ENCODE measurements around the gene ADAMTS13.

GRCh38 chr9:133507246-133507965, 85.2 kb downstream of the ADAMTS13 start:
- TF ChIP-seq, protein P1, sequence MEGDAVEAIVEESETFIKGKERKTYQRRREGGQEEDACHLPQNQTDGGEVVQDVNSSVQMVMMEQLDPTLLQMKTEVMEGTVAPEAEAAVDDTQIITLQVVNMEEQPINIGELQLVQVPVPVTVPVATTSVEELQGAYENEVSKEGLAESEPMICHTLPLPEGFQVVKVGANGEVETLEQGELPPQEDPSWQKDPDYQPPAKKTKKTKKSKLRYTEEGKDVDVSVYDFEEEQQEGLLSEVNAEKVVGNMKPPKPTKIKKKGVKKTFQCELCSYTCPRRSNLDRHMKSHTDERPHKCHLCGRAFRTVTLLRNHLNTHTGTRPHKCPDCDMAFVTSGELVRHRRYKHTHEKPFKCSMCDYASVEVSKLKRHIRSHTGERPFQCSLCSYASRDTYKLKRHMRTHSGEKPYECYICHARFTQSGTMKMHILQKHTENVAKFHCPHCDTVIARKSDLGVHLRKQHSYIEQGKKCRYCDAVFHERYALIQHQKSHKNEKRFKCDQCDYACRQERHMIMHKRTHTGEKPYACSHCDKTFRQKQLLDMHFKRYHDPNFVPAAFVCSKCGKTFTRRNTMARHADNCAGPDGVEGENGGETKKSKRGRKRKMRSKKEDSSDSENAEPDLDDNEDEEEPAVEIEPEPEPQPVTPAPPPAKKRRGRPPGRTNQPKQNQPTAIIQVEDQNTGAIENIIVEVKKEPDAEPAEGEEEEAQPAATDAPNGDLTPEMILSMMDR (IDR thresholded peaks at IDR 0.05): no peak
- no peak for TF ChIP-seq POLR2A (IDR thresholded peaks at IDR 0.05)
